ENCODE measurements around the gene C1orf198. TPM values are rescaled to one million over a fixed set of nuclear protein-coding genes. Genes with fewer than 3 reads are reported as not detected.
A peak's percentile ranks its signal among the peaks of the same experiment; 100 is the strongest.

C1orf198 gene
- total and polyA plus RNA-seq, 2 experiments from 2014 or later: 76.2 to 123 TPM

DNA sequence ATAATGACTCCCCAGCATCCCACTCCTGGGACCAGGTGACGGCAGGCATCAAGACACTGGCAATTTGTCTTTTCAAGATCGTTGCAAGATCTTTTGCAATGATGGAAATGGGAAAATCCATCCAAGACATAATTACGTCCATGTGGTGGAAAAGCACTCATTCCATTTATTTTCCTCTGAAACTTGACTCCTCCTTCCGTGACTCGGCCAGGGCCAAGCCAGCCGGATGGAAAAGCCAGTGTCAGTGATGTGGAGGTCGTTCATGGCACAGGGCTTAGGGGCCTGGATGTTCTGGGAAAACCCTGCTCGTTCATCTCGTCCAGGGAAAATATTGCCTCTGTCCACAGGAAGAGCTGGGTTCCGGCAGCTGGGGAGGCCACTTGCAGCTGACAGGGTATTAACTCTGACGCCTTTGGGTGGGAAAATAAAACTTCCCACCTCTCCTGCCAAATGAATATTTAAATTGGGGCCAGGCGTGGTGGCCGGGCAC, 46.2 kb downstream of the C1orf198 start:
- Histone ChIP-seq H3K9me2 (ENCODE audit: insufficient read depth) (no peaks in the 10 kb centered on the region), H4K20me1 (ENCODE audit: insufficient read depth) (no peaks in the 10 kb centered on the region), H3K27ac (no peak overlapping the region), H3K36me3 (ENCODE audit: low read depth) (no peaks in the 10 kb centered on the region), H3K4me2 (ENCODE audit: unreplicated experiment) (no peak overlapping the region), H3K79me2 (ENCODE audit: insufficient read depth) (no peaks in the 10 kb centered on the region), H2AFZ (no peak overlapping the region), H3K27me3 (replicated peaks; ENCODE audit: insufficient read depth) (no peaks in the 10 kb centered on the region), H3K4me3 (no peak overlapping the region), H3K9ac (no peak overlapping the region), H3K4me1 (ENCODE audit: insufficient read depth) (peaks cover 35% of the 10 kb centered on the region), H3F3A (ENCODE audit: insufficient read depth) (peaks cover 37% of the 10 kb centered on the region), H3K9me3 (ENCODE audit: low read depth) (no peaks in the 10 kb centered on the region)
- 20 to 26% methylated on average over 13 of the region's 13 CpGs for WGBS, 2 experiments (ENCODE audit: low coverage in 1 of 2, low lambda C conversion rate in 2 of 2, missing lambda C conversion rate in 2 of 2)
- in situ Hi-C loops (cut with MboI): no loop called here
- DNase-seq: peak; percentile 67
- TF ChIP-seq EZH2phosphoT487 (IDR thresholded peaks at IDR 0.05; ENCODE audit: insufficient read depth, low read depth): no peak
- no peak for TF ChIP-seq EZH2 (IDR thresholded peaks at IDR 0.05; ENCODE audit: insufficient read depth, poor library complexity, severe bottlenecking)

GRCh38 chr1:230821346-230821745, 47.0 kb downstream of the C1orf198 start:
- no peak for DNase-seq
- H3K27ac ChIP-seq: no peak overlapping the region

GRCh38 chr1:230820568-230820967, 47.8 kb downstream of the C1orf198 start:
- no peaks in the 10 kb centered on the region for H3K9me2 ChIP-seq (ENCODE audit: insufficient read depth)
- H2AFZ ChIP-seq: no peak overlapping the region
- H3K4me3 ChIP-seq: no peak overlapping the region
- no peaks in the 10 kb centered on the region for H3K79me2 ChIP-seq (ENCODE audit: insufficient read depth)
- no peaks in the 10 kb centered on the region for H3K9me3 ChIP-seq (ENCODE audit: low read depth)
- in situ Hi-C loops (cut with MboI): no loop called here
- DNase-seq: no peak
- WGBS, 2 experiments (ENCODE audit: low coverage in 1 of 2, low lambda C conversion rate in 2 of 2, missing lambda C conversion rate in 2 of 2): 77 to 90% methylated on average over 4 of the region's 4 CpGs
- no peak overlapping the region for H3K4me2 ChIP-seq (ENCODE audit: unreplicated experiment)
- H3K36me3 ChIP-seq (ENCODE audit: low read depth): no peaks in the 10 kb centered on the region
- peaks cover 26% of the 10 kb centered on the region for H3F3A ChIP-seq (ENCODE audit: insufficient read depth)
- H3K9ac ChIP-seq: no peak overlapping the region
- TF ChIP-seq EZH2 (IDR thresholded peaks at IDR 0.05; ENCODE audit: insufficient read depth, poor library complexity, severe bottlenecking) (no peak), EZH2phosphoT487 (IDR thresholded peaks at IDR 0.05; ENCODE audit: insufficient read depth, low read depth) (no peak)
- peaks cover 27% of the 10 kb centered on the region for H3K4me1 ChIP-seq (ENCODE audit: insufficient read depth)
- H4K20me1 ChIP-seq (ENCODE audit: insufficient read depth): no peaks in the 10 kb centered on the region
- H3K27me3 ChIP-seq (replicated peaks; ENCODE audit: insufficient read depth): no peaks in the 10 kb centered on the region
- H3K27ac ChIP-seq: no peak overlapping the region

More at GRCh38 chr1:230821346-230821745, 47.0 kb downstream of the C1orf198 start:
- TF ChIP-seq EZH2phosphoT487 (IDR thresholded peaks at IDR 0.05; ENCODE audit: insufficient read depth, low read depth): no peak
- TF ChIP-seq EZH2 (IDR thresholded peaks at IDR 0.05; ENCODE audit: insufficient read depth, poor library complexity, severe bottlenecking): no peak
- H3K27me3 ChIP-seq (replicated peaks; ENCODE audit: insufficient read depth): no peaks in the 10 kb centered on the region
- H3F3A ChIP-seq (ENCODE audit: insufficient read depth): peaks cover 34% of the 10 kb centered on the region
- H3K79me2 ChIP-seq (ENCODE audit: insufficient read depth): no peaks in the 10 kb centered on the region
- no peaks in the 10 kb centered on the region for H4K20me1 ChIP-seq (ENCODE audit: insufficient read depth)
- no peaks in the 10 kb centered on the region for H3K36me3 ChIP-seq (ENCODE audit: low read depth)
- H3K4me1 ChIP-seq (ENCODE audit: insufficient read depth): peaks cover 34% of the 10 kb centered on the region
- H3K9ac ChIP-seq: no peak overlapping the region
- no peak overlapping the region for H3K4me3 ChIP-seq
- in situ Hi-C loops (cut with MboI): no loop called here
- no peaks in the 10 kb centered on the region for H3K9me2 ChIP-seq (ENCODE audit: insufficient read depth)
- H3K9me3 ChIP-seq (ENCODE audit: low read depth): no peaks in the 10 kb centered on the region
- 75 to 78% methylated on average over 4 of the region's 4 CpGs for WGBS, 2 experiments (ENCODE audit: low coverage in 1 of 2, low lambda C conversion rate in 2 of 2, missing lambda C conversion rate in 2 of 2)
- H2AFZ ChIP-seq: no peak overlapping the region
- no peak overlapping the region for H3K4me2 ChIP-seq (ENCODE audit: unreplicated experiment)

GRCh38 chr1:230819976-230820375, 48.3 kb downstream of the C1orf198 start:
- H3K4me1 ChIP-seq (ENCODE audit: insufficient read depth): peaks cover 21% of the 10 kb centered on the region
- H3K4me3 ChIP-seq: no peak overlapping the region
- no peaks in the 10 kb centered on the region for H3K27me3 ChIP-seq (replicated peaks; ENCODE audit: insufficient read depth)
- in situ Hi-C loops (cut with MboI): no loop called here
- H3K9me3 ChIP-seq (ENCODE audit: low read depth): no peaks in the 10 kb centered on the region
- no peaks in the 10 kb centered on the region for H3K9me2 ChIP-seq (ENCODE audit: insufficient read depth)
- no peak overlapping the region for H2AFZ ChIP-seq
- WGBS, 2 experiments (ENCODE audit: low coverage in 1 of 2, low lambda C conversion rate in 2 of 2, missing lambda C conversion rate in 2 of 2): 87 to 91% methylated on average over 4 of the region's 4 CpGs
- no peaks in the 10 kb centered on the region for H4K20me1 ChIP-seq (ENCODE audit: insufficient read depth)
- no peaks in the 10 kb centered on the region for H3K36me3 ChIP-seq (ENCODE audit: low read depth)
- H3K27ac ChIP-seq: no peak overlapping the region
- H3K79me2 ChIP-seq (ENCODE audit: insufficient read depth): no peaks in the 10 kb centered on the region
- no peak for DNase-seq
- TF ChIP-seq EZH2 (IDR thresholded peaks at IDR 0.05; ENCODE audit: insufficient read depth, poor library complexity, severe bottlenecking) (no peak), EZH2phosphoT487 (IDR thresholded peaks at IDR 0.05; ENCODE audit: insufficient read depth, low read depth) (no peak)
- H3F3A ChIP-seq (ENCODE audit: insufficient read depth): peaks cover 20% of the 10 kb centered on the region
- no peak overlapping the region for H3K4me2 ChIP-seq (ENCODE audit: unreplicated experiment)
- H3K9ac ChIP-seq: no peak overlapping the region

DNA sequence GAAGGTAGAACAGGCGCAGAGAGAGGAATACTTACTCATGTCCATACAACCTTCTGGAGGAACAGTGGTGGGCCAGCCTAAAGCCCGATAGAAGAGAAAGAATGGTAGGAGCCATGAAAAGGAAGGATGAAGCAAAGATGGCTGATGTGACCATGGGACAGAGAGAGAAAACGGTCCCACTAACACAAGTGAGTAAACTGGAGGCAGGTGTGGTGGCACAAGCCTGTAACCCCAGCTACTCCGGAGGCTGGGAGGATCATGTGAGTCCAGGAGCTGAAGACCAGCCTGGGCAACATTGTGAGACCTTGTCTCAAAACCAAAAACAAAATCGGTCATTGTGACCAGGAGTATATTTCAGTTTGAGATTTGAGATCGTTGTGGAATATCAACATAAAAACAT, 49.4 kb downstream of the C1orf198 start:
- no peak overlapping the region for H3K27ac ChIP-seq

More for the DNA sequence above, 49.4 kb downstream of the C1orf198 start:
- Histone ChIP-seq H3K27me3 (replicated peaks; ENCODE audit: insufficient read depth) (no peaks in the 10 kb centered on the region), H3F3A (ENCODE audit: insufficient read depth) (peaks cover 11% of the 10 kb centered on the region; the same call in 1 of the 2 replicates), H3K4me3 (no peak overlapping the region), H3K4me2 (ENCODE audit: unreplicated experiment) (no peak overlapping the region), H3K9me3 (ENCODE audit: low read depth) (no peaks in the 10 kb centered on the region), H3K79me2 (ENCODE audit: insufficient read depth) (no peaks in the 10 kb centered on the region), H3K9ac (no peak overlapping the region), H2AFZ (no peak overlapping the region), H3K4me1 (ENCODE audit: insufficient read depth) (peaks cover 10% of the 10 kb centered on the region; the same call in 1 of the 2 replicates), H4K20me1 (ENCODE audit: insufficient read depth) (no peaks in the 10 kb centered on the region), H3K36me3 (ENCODE audit: low read depth) (no peaks in the 10 kb centered on the region), H3K9me2 (ENCODE audit: insufficient read depth) (no peaks in the 10 kb centered on the region)
- in situ Hi-C loops (cut with MboI): no loop called here
- TF ChIP-seq EZH2 (IDR thresholded peaks at IDR 0.05; ENCODE audit: insufficient read depth, poor library complexity, severe bottlenecking) (no peak), EZH2phosphoT487 (IDR thresholded peaks at IDR 0.05; ENCODE audit: insufficient read depth, low read depth) (no peak)
- WGBS, 2 experiments (ENCODE audit: low coverage in 1 of 2, low lambda C conversion rate in 2 of 2, missing lambda C conversion rate in 2 of 2): 64 to 70% methylated on average over 6 of the region's 6 CpGs
- no peak for DNase-seq

All from GM23248 (cell line).